Measurements from ENCODE around the gene PUM1.

PUM1 gene

GRCh38 chr1:30919025-30919881 is 146.3 kb downstream of the PUM1 start:
- DNase-seq: no peak

- no peak for DNase-seq
Observed at GRCh38 chr1:30916296-30916695, 149.2 kb downstream of the PUM1 start.

GRCh38 chr1:30915491-30916230 is 149.9 kb downstream of the PUM1 start:
- DNase-seq: no peak

- DNase-seq: no peak
Observed at GRCh38 chr1:30914931-30915330, 150.6 kb downstream of the PUM1 start.

- DNase-seq: no peak
Observed at GRCh38 chr1:30914587-30914922, 151.0 kb downstream of the PUM1 start.

GRCh38 chr1:30912913-30913652 is 152.4 kb downstream of the PUM1 start:
- DNase-seq: no peak

GRCh38 chr1:30912224-30912623 is 153.3 kb downstream of the PUM1 start:
- no peak for DNase-seq

- DNase-seq: no peak
Observed at GRCh38 chr1:30911059-30911954, 154.2 kb downstream of the PUM1 start.

GRCh38 chr1:30909365-30910068 is 156.0 kb downstream of the PUM1 start:
- DNase-seq: no peak

GRCh38 chr1:30908696-30909364 is 156.7 kb downstream of the PUM1 start, which contains the start of gene SDC3:
Gene SDC3 (minus strand): TSS chr1:30908758. CDS start chr1:30908586, 172 bp downstream.
- no peak for DNase-seq

- no peak for DNase-seq
Observed at GRCh38 chr1:30908316-30908695, 157.2 kb downstream of the PUM1 start.

GRCh38 chr1:30907481-30908315 is 157.8 kb downstream of the PUM1 start:
- DNase-seq: no peak

- DNase-seq: no peak
Observed at GRCh38 chr1:30906631-30907441, 158.7 kb downstream of the PUM1 start.

- no peak for DNase-seq
Observed at GRCh38 chr1:30905916-30906620, 159.4 kb downstream of the PUM1 start.

- DNase-seq: no peak
Observed at GRCh38 chr1:30905403-30905802, 160.1 kb downstream of the PUM1 start.

GRCh38 chr1:30904962-30905335 is 160.6 kb downstream of the PUM1 start:
- DNase-seq: no peak

- DNase-seq: no peak
Observed at GRCh38 chr1:30904191-30904961, 161.1 kb downstream of the PUM1 start.

Data from activated gamma-delta T cell (primary cell).